ENCODE measurements around the gene TPD52L1.
"Not testable (repeated sequence)": the region's sequence is repeated elsewhere in the genome, so short reads cannot be mapped to it uniquely, and the experiment has no call there.

The TPD52L1 gene

DNA sequence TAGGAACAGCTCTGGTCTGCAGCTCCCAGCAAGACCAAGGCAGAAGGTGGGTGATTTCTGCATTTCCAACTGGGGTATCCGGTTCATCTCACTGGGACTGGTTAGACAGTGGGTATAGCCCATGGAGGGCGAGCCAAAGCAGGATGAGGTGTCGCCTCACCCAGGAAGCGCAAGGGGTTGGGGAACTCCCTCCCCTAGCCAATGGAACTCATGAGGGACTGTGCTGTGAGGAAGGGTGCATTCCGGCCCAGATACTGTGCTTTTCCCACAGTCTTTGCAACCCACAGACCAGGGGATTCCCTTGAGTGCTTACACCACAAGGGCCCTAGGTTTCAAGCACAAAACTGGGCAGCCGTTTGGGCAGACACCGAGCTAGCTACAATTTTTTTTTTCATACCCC lies 126.4 kb downstream of the TPD52L1 start:
- H3K9me3 ChIP-seq (ENCODE audit: control insufficient read depth, low read length), result peaks cover 3% of the 10 kb centered on the region
- DNase-seq, result no peak
- no peak overlapping the region for H3K18ac ChIP-seq (ENCODE audit: low read depth in 1 of 2, low read length in 2 of 2)
- no peak overlapping the region for H2BK5ac ChIP-seq (ENCODE audit: low read depth, low read length, poor library complexity, severe bottlenecking)
- H4K8ac ChIP-seq (ENCODE audit: low read length), result peak overlapping the region; percentile 28
- H2AK5ac ChIP-seq (ENCODE audit: low read length, severe bottlenecking), result peak overlapping the region; percentile 16
- H3K23ac ChIP-seq (ENCODE audit: low read length in 2 of 2), result no peak overlapping the region
- H4K91ac ChIP-seq (ENCODE audit: low read length), result no peak overlapping the region
- H3K36me3 ChIP-seq (ENCODE audit: control insufficient read depth in 1 of 2, insufficient read depth in 2 of 2, low read depth in 1 of 2, low read length in 2 of 2), result peaks cover 12 to 53% of the 10 kb centered on the region in 2 experiments
- no peak overlapping the region for H3K4ac ChIP-seq (ENCODE audit: low read depth in 1 of 2, low read length in 2 of 2)
- no peaks in the 10 kb centered on the region for H3K4me1 ChIP-seq (ENCODE audit: control insufficient read depth, insufficient read depth, low read depth, low read length)
- no peak overlapping the region for H3K14ac ChIP-seq (ENCODE audit: low read length in 2 of 2)
- H3K9ac ChIP-seq (ENCODE audit: low read length), result no peak overlapping the region
- H3K27ac ChIP-seq (ENCODE audit: low read length, poor library complexity, severe bottlenecking), result no peak overlapping the region
- 99% methylated on average over 7 of the region's 7 CpGs for WGBS
- no peak overlapping the region for H3K4me2 ChIP-seq (ENCODE audit: low read length, poor library complexity, severe bottlenecking)
- H3K27me3 ChIP-seq (ENCODE audit: control insufficient read depth in 1 of 2, insufficient read depth in 1 of 2, low read length in 2 of 2), result no peaks in the 10 kb centered on the region
- peaks cover 14% of the 10 kb centered on the region for H3K79me1 ChIP-seq (replicated peaks; ENCODE audit: low read length, poor library complexity, severe bottlenecking)
- no peak overlapping the region for H2BK12ac ChIP-seq (ENCODE audit: low read length in 2 of 2)
- no peak overlapping the region for H2BK120ac ChIP-seq (ENCODE audit: low read depth, low read length)
- H2AFZ ChIP-seq (ENCODE audit: low read depth, low read length), result no peak overlapping the region
- no peak overlapping the region for H3K4me3 ChIP-seq (ENCODE audit: insufficient read depth in 1 of 2, low read depth in 1 of 2, low read length in 2 of 2)
- H2BK15ac ChIP-seq (ENCODE audit: low read depth, poor library complexity, severe bottlenecking), result no peak overlapping the region

DNA sequence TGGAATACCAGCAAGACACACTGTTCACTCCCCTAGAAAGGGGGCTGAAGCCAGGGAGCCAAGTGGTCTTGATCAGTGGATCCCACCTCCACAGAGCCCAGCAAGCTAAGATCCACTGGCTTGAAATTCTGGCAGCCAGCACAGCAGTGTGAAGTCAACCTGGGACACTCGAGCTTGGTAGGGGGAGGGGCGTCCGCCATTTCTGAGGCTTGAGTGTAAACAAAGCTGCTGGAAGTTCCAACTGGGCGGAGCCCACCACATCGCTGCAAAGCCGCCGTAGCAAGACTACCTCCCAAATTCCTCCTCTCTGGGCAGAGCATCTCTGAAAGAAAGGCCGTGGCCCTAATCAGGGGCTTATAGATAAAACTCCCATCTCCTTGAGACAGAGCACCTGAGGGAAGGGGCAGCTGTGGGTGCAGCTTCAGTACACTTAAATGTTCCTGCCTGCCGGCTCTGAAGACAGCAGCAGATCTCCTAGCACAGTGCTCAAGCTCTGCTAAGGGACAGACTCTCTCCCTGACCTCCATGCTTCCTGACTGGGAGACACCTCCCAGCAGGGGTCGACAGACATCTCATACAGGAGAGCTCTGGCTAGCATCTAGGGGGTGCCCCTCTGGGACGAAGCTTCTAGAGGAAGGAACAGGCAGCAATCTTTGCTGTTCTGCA lies 126.9 kb downstream of the TPD52L1 start:
- H3K36me3 ChIP-seq (ENCODE audit: control insufficient read depth in 1 of 2, insufficient read depth in 2 of 2, low read depth in 1 of 2, low read length in 2 of 2), result peaks cover 12 to 50% of the 10 kb centered on the region in 2 experiments
- H2BK120ac ChIP-seq (ENCODE audit: low read depth, low read length); H2AK5ac ChIP-seq (ENCODE audit: low read length, severe bottlenecking); H2AFZ ChIP-seq (ENCODE audit: low read depth, low read length); H4K91ac ChIP-seq (ENCODE audit: low read length); H4K8ac ChIP-seq (ENCODE audit: low read length); H3K9me3 ChIP-seq (ENCODE audit: control insufficient read depth, low read length); H3K4me1 ChIP-seq (ENCODE audit: control insufficient read depth, insufficient read depth, low read depth, low read length); H3K27ac ChIP-seq (ENCODE audit: low read length, poor library complexity, severe bottlenecking); H2BK15ac ChIP-seq (ENCODE audit: low read depth, poor library complexity, severe bottlenecking); DNase-seq; H3K14ac ChIP-seq (ENCODE audit: low read length in 2 of 2); H3K18ac ChIP-seq (ENCODE audit: low read depth in 1 of 2, low read length in 2 of 2); H2BK12ac ChIP-seq (ENCODE audit: low read length in 2 of 2); H3K4me3 ChIP-seq (ENCODE audit: insufficient read depth in 1 of 2, low read depth in 1 of 2, low read length in 2 of 2); H3K27me3 ChIP-seq (ENCODE audit: control insufficient read depth in 1 of 2, insufficient read depth in 1 of 2, low read length in 2 of 2); H2BK5ac ChIP-seq (ENCODE audit: low read depth, low read length, poor library complexity, severe bottlenecking); H3K4me2 ChIP-seq (ENCODE audit: low read length, poor library complexity, severe bottlenecking); H3K9ac ChIP-seq (ENCODE audit: low read length); H3K23ac ChIP-seq (ENCODE audit: low read length in 2 of 2); H3K4ac ChIP-seq (ENCODE audit: low read depth in 1 of 2, low read length in 2 of 2): not testable (repeated sequence)
- H3K79me1 ChIP-seq (replicated peaks; ENCODE audit: low read length, poor library complexity, severe bottlenecking), result peaks cover 14% of the 10 kb centered on the region
- WGBS, result 75% methylated on average over 11 of the region's 11 CpGs

DNA sequence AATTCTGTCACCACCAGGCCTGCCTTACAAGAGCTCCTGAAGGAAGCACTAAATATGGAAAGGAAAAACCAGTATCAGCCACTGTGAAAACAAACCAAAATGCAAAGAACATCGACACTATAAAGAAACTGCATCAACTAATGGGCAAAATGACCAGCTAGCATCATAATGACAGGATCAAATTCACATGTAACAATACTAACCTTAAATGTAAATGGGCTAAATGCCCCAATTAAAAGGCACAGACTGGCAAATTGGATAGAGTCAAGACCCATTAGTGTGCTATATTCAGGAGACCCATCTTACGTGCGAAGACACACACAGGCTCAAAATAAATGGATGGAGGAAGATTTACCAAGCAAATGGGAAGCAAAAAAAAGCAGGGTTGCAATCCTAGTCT lies 128.9 kb downstream of the TPD52L1 start:
- not testable (repeated sequence) for H3K27ac ChIP-seq (ENCODE audit: low read length, poor library complexity, severe bottlenecking); H2BK120ac ChIP-seq (ENCODE audit: low read depth, low read length); H3K27me3 ChIP-seq (ENCODE audit: control insufficient read depth in 1 of 2, insufficient read depth in 1 of 2, low read length in 2 of 2); H4K91ac ChIP-seq (ENCODE audit: low read length); H3K23ac ChIP-seq (ENCODE audit: low read length in 2 of 2); H3K4me3 ChIP-seq (ENCODE audit: insufficient read depth in 1 of 2, low read depth in 1 of 2, low read length in 2 of 2); H3K4me2 ChIP-seq (ENCODE audit: low read length, poor library complexity, severe bottlenecking); H4K8ac ChIP-seq (ENCODE audit: low read length); DNase-seq; H2BK5ac ChIP-seq (ENCODE audit: low read depth, low read length, poor library complexity, severe bottlenecking); H3K4me1 ChIP-seq (ENCODE audit: control insufficient read depth, insufficient read depth, low read depth, low read length); H2AK5ac ChIP-seq (ENCODE audit: low read length, severe bottlenecking); H3K18ac ChIP-seq (ENCODE audit: low read depth in 1 of 2, low read length in 2 of 2); H3K14ac ChIP-seq (ENCODE audit: low read length in 2 of 2); H3K4ac ChIP-seq (ENCODE audit: low read depth in 1 of 2, low read length in 2 of 2); H2AFZ ChIP-seq (ENCODE audit: low read depth, low read length); H3K9ac ChIP-seq (ENCODE audit: low read length); H2BK12ac ChIP-seq (ENCODE audit: low read length in 2 of 2); H2BK15ac ChIP-seq (ENCODE audit: low read depth, poor library complexity, severe bottlenecking)
- WGBS, result 100% methylated on average over 3 of the region's 3 CpGs
- H3K9me3 ChIP-seq (ENCODE audit: control insufficient read depth, low read length), result peaks cover 14% of the 10 kb centered on the region
- peaks cover 14 to 52% of the 10 kb centered on the region in 2 experiments for H3K36me3 ChIP-seq (ENCODE audit: control insufficient read depth in 1 of 2, insufficient read depth in 2 of 2, low read depth in 1 of 2, low read length in 2 of 2)
- H3K79me1 ChIP-seq (replicated peaks; ENCODE audit: low read length, poor library complexity, severe bottlenecking), result peaks cover 14% of the 10 kb centered on the region

DNA sequence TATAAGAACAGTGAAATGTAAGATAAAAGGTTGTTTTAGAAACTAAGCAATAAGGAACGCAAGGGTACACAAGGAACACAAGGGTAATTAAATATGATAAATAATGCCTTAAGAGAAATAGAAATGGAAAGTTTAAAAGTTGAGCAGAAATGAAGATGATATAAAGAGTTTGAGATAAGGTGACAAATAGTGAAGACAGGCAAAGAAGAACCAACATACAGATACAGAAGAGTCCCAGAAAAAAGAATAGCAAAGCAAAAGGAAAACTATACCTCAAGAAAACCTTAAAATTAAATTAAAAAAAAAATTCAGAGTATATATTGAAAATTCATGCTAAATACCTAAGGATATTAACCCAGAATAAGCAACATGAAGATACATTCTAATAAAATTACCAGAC lies 131.8 kb downstream of the TPD52L1 start:
- H3K4me3 ChIP-seq (ENCODE audit: insufficient read depth in 1 of 2, low read depth in 1 of 2, low read length in 2 of 2), result no peak overlapping the region
- DNase-seq, result no peak
- H2AK5ac ChIP-seq (ENCODE audit: low read length, severe bottlenecking), result no peak overlapping the region
- H4K91ac ChIP-seq (ENCODE audit: low read length), result no peak overlapping the region
- H3K27me3 ChIP-seq (ENCODE audit: control insufficient read depth in 1 of 2, insufficient read depth in 1 of 2, low read length in 2 of 2), result no peaks in the 10 kb centered on the region
- H2AFZ ChIP-seq (ENCODE audit: low read depth, low read length), result no peak overlapping the region
- no peak overlapping the region for H3K9ac ChIP-seq (ENCODE audit: low read length)
- no peak overlapping the region for H3K23ac ChIP-seq (ENCODE audit: low read length in 2 of 2)
- H3K27ac ChIP-seq (ENCODE audit: low read length, poor library complexity, severe bottlenecking), result no peak overlapping the region
- H2BK12ac ChIP-seq (ENCODE audit: low read length in 2 of 2), result no peak overlapping the region
- no peak overlapping the region for H3K4me2 ChIP-seq (ENCODE audit: low read length, poor library complexity, severe bottlenecking)
- H3K36me3 ChIP-seq (ENCODE audit: control insufficient read depth in 1 of 2, insufficient read depth in 2 of 2, low read depth in 1 of 2, low read length in 2 of 2), result peaks cover 16 to 59% of the 10 kb centered on the region in 2 experiments
- H2BK5ac ChIP-seq (ENCODE audit: low read depth, low read length, poor library complexity, severe bottlenecking), result peak overlapping the region; percentile 8
- H2BK15ac ChIP-seq (ENCODE audit: low read depth, poor library complexity, severe bottlenecking), result no peak overlapping the region
- H3K9me3 ChIP-seq (ENCODE audit: control insufficient read depth, low read length), result peaks cover 14% of the 10 kb centered on the region
- peaks cover 10% of the 10 kb centered on the region for H3K79me1 ChIP-seq (replicated peaks; ENCODE audit: low read length, poor library complexity, severe bottlenecking)
- no peaks in the 10 kb centered on the region for H3K4me1 ChIP-seq (ENCODE audit: control insufficient read depth, insufficient read depth, low read depth, low read length)
- H3K14ac ChIP-seq (ENCODE audit: low read length in 2 of 2), result no peak overlapping the region
- no peak overlapping the region for H2BK120ac ChIP-seq (ENCODE audit: low read depth, low read length)
- WGBS, result 96% methylated on average over 1 of the region's 1 CpG
- no peak overlapping the region for H3K4ac ChIP-seq (ENCODE audit: low read depth in 1 of 2, low read length in 2 of 2)
- H4K8ac ChIP-seq (ENCODE audit: low read length), result no peak overlapping the region
- no peak overlapping the region for H3K18ac ChIP-seq (ENCODE audit: low read depth in 1 of 2, low read length in 2 of 2)

All from mesenchymal stem cell (in vitro differentiated cells and primary cell).